Chondrocyte (in vitro differentiated cells): Measurements from ENCODE around the gene MYO18B. TPM values are rescaled to one million over a fixed set of nuclear protein-coding genes. Genes with fewer than 3 reads are reported as not detected.

Experiments
- DNase-seq: peaks from one replicate; pipeline ENCODE4 v3.0.0; 2021; ENCODE audit warnings: mixed read lengths, low spot score
- H3K27ac Mint-ChIP-seq: one replicate; pipeline ENCODE4 v1.8.0; 2021; ENCODE audit warnings: mild to moderate bottlenecking, moderate library complexity, mixed read lengths; ENCODE audit not compliant: unreplicated experiment
- H3K27me3 Mint-ChIP-seq: 2 replicates; pipeline ENCODE4 v1.8.0; 2021; ENCODE audit warnings: low read depth, mixed read lengths
- H3K36me3 Mint-ChIP-seq: 2 replicates; pipeline ENCODE4 v1.8.0; 2021; ENCODE audit warnings: low read depth, mixed read lengths
- H3K4me1 Mint-ChIP-seq: 2 replicates; pipeline ENCODE4 v1.8.0; 2021; ENCODE audit warnings: low read depth, mild to moderate bottlenecking, mixed read lengths
- H3K4me3 Mint-ChIP-seq: one replicate; pipeline ENCODE4 v1.8.0; 2021; ENCODE audit warnings: mild to moderate bottlenecking, moderate library complexity, mixed read lengths; ENCODE audit not compliant: unreplicated experiment
- H3K9me3 Mint-ChIP-seq: 2 replicates; pipeline ENCODE4 v1.8.0; 2021; ENCODE audit warnings: low read depth, mixed read lengths
- CTCF ChIP-seq: fragments of 200-600 bp; sonication (generic); IDR thresholded peaks from 2 replicates; pipeline ENCODE4 v1.5.0; 2021; ENCODE audit warnings: antibody characterized with exemption, mild to moderate bottlenecking, moderate library complexity
- total RNA-seq: library from RNA; stranded (reverse); gene quantifications from 3 replicates; pipeline ENCODE4 v1.2.1, GENCODE V29; 2021

Gene MYO18B
- total RNA-seq, 1 donor from 2014 or later, result 0.20 TPM

GRCh38 chr22:25828422-25828821 is 86.4 kb downstream of the MYO18B start:
- no peaks in the 10 kb centered on the region for H3K4me1 Mint-ChIP-seq
- H3K9me3 Mint-ChIP-seq, result peaks cover 9% of the 10 kb centered on the region

GRCh38 chr22:25829237-25829636 is 87.2 kb downstream of the MYO18B start:
- Mint-ChIP-seq H3K4me3 (no peak overlapping the region), H3K9me3 (peaks cover 9% of the 10 kb centered on the region), H3K27me3 (peaks cover 18% of the 10 kb centered on the region), H3K4me1 (no peaks in the 10 kb centered on the region), H3K36me3 (no peaks in the 10 kb centered on the region), H3K27ac (no peak overlapping the region)
- TF ChIP-seq CTCF, result no peak
- DNase-seq, result no peak

More at GRCh38 chr22:25828422-25828821, 86.4 kb downstream of the MYO18B start:
- no peak overlapping the region for H3K4me3 Mint-ChIP-seq
- no peaks in the 10 kb centered on the region for H3K36me3 Mint-ChIP-seq
- no peak for DNase-seq
- peaks cover 22% of the 10 kb centered on the region for H3K27me3 Mint-ChIP-seq
- no peak overlapping the region for H3K27ac Mint-ChIP-seq
- no peak for TF ChIP-seq CTCF

- no peak for TF ChIP-seq CTCF
- Mint-ChIP-seq H3K4me1 (no peaks in the 10 kb centered on the region), H3K4me3 (no peak overlapping the region), H3K27me3 (peaks cover 10% of the 10 kb centered on the region), H3K27ac (no peak overlapping the region), H3K9me3 (peaks cover 9% of the 10 kb centered on the region), H3K36me3 (no peaks in the 10 kb centered on the region)
- DNase-seq, result no peak
Observed at GRCh38 chr22:25829808-25830777, 88.1 kb downstream of the MYO18B start.

GRCh38 chr22:25833091-25833490 is 91.1 kb downstream of the MYO18B start:
- no peak for TF ChIP-seq CTCF
- Mint-ChIP-seq H3K4me3 (no peak overlapping the region), H3K36me3 (no peaks in the 10 kb centered on the region), H3K9me3 (peaks cover 9% of the 10 kb centered on the region), H3K27ac (no peak overlapping the region), H3K27me3 (peaks cover 12% of the 10 kb centered on the region), H3K4me1 (no peaks in the 10 kb centered on the region)
- DNase-seq, result no peak

- H3K4me3 Mint-ChIP-seq, result no peak overlapping the region
- peaks cover 9% of the 10 kb centered on the region for H3K9me3 Mint-ChIP-seq
- no peak for TF ChIP-seq CTCF
- H3K4me1 Mint-ChIP-seq, result no peaks in the 10 kb centered on the region
- DNase-seq, result no peak
- no peak overlapping the region for H3K27ac Mint-ChIP-seq
- peaks cover 12% of the 10 kb centered on the region for H3K27me3 Mint-ChIP-seq
- H3K36me3 Mint-ChIP-seq, result no peaks in the 10 kb centered on the region
Observed at GRCh38 chr22:25833676-25834075, 91.7 kb downstream of the MYO18B start.
